ENCODE results near the gene RPRD1B. TPM values are rescaled to one million over a fixed set of nuclear protein-coding genes. Genes with fewer than 3 reads are reported as not detected.
"Not testable (repeated sequence)": the region's sequence is repeated elsewhere in the genome, so short reads cannot be mapped to it uniquely, and the experiment has no call there.

Gene RPRD1B
- polyA plus RNA-seq, 1 donor, result 25.3 TPM

GRCh38 chr20:38001173-38001875 lies 32.2 kb upstream of the RPRD1B start:
- DNase-seq (ENCODE audit: low read depth), result no peak

GRCh38 chr20:38001981-38002380 lies 31.6 kb upstream of the RPRD1B start:
- no peak for DNase-seq (ENCODE audit: low read depth)

GRCh38 chr20:38002422-38002821 lies 31.1 kb upstream of the RPRD1B start:
- no peak for DNase-seq (ENCODE audit: low read depth)

GRCh38 chr20:38004416-38004815 lies 29.1 kb upstream of the RPRD1B start:
- no peak for DNase-seq (ENCODE audit: low read depth)

- no peak for DNase-seq (ENCODE audit: low read depth)
Measured at GRCh38 chr20:38005903-38006302, 27.6 kb upstream of the RPRD1B start.

GRCh38 chr20:38007526-38007925 lies 26.0 kb upstream of the RPRD1B start:
- no peak for DNase-seq (ENCODE audit: low read depth)

GRCh38 chr20:38008233-38008944 lies 25.2 kb upstream of the RPRD1B start:
- no peak for DNase-seq (ENCODE audit: low read depth)

- not testable (repeated sequence) for DNase-seq (ENCODE audit: low read depth)
Measured at GRCh38 chr20:38009416-38009815, 24.1 kb upstream of the RPRD1B start.

GRCh38 chr20:38011696-38012095 lies 21.9 kb upstream of the RPRD1B start:
- no peak for DNase-seq (ENCODE audit: low read depth)

- no peak for DNase-seq (ENCODE audit: low read depth)
Measured at GRCh38 chr20:38012332-38012731, 21.2 kb upstream of the RPRD1B start.

- DNase-seq (ENCODE audit: low read depth), result no peak
Measured at GRCh38 chr20:38013887-38014286, 19.7 kb upstream of the RPRD1B start.

- DNase-seq (ENCODE audit: low read depth), result no peak
Measured at GRCh38 chr20:38017959-38018358, 15.6 kb upstream of the RPRD1B start.

- DNase-seq (ENCODE audit: low read depth), result no peak
Measured at GRCh38 chr20:38018385-38018784, 15.2 kb upstream of the RPRD1B start.

GRCh38 chr20:38021087-38021772 lies 12.3 kb upstream of the RPRD1B start:
- no peak for DNase-seq (ENCODE audit: low read depth)

- DNase-seq (ENCODE audit: low read depth), result no peak
Measured at GRCh38 chr20:38023181-38024001, 10.2 kb upstream of the RPRD1B start.

GRCh38 chr20:38024496-38024895 lies 9.1 kb upstream of the RPRD1B start:
- no peak for DNase-seq (ENCODE audit: low read depth)

- no peak for DNase-seq (ENCODE audit: low read depth)
Measured at GRCh38 chr20:38029453-38029852, 4.1 kb upstream of the RPRD1B start.

- DNase-seq (ENCODE audit: low read depth), result no peak
Measured at GRCh38 chr20:38031957-38032356, 1.6 kb upstream of the RPRD1B start.

GRCh38 chr20:38032585-38033329 lies 789 bp upstream of the RPRD1B start:
- peak; percentile 16 for DNase-seq (ENCODE audit: low read depth)

GRCh38 chr20:38034108-38034649 lies 633 bp downstream of the RPRD1B start:
- no peak for DNase-seq (ENCODE audit: low read depth)

- no peak for DNase-seq (ENCODE audit: low read depth)
Measured at GRCh38 chr20:38034961-38035360, 1.4 kb downstream of the RPRD1B start.
